WTC11 (cell line): ENCODE data around the gene KIN.

Experiments used
- ATF2 ChIP-seq: sonication (generic); formaldehyde crosslinking; IDR thresholded peaks from 2 replicates; pipeline ENCODE4 v1.8.1; 2022; ENCODE audit warnings: low read depth, missing genetic modification reagents, borderline replicate concordance
- ATF6 ChIP-seq: sonication (generic); formaldehyde crosslinking; IDR thresholded peaks from 2 replicates; pipeline ENCODE4 v1.8.1; 2023; ENCODE audit warnings: mild to moderate bottlenecking, missing genetic modification reagents
- CREB1 ChIP-seq: sonication (generic); formaldehyde crosslinking; IDR thresholded peaks from 2 replicates; pipeline ENCODE4 v1.8.0; 2023; ENCODE audit warnings: mild to moderate bottlenecking, missing genetic modification reagents
- CTCF ChIP-seq: fragments of 200-600 bp; IDR thresholded peaks from 2 replicates; pipeline ENCODE4 v1.8.0; 2022; ENCODE audit warnings: antibody characterized with exemption
- E2F4 ChIP-seq: sonication (generic); formaldehyde crosslinking; IDR thresholded peaks from 2 replicates; pipeline ENCODE4 v1.8.1; 2022; ENCODE audit warnings: low read depth, mild to moderate bottlenecking, moderate library complexity, missing genetic modification reagents, borderline replicate concordance
- ELF4 ChIP-seq: sonication (generic); formaldehyde crosslinking; IDR thresholded peaks from 2 replicates; pipeline ENCODE4 v1.8.1; 2022; ENCODE audit warnings: low read depth, mild to moderate bottlenecking, moderate library complexity, missing genetic modification reagents
- ESRRA ChIP-seq: sonication (generic); formaldehyde crosslinking; IDR thresholded peaks from 2 replicates; pipeline ENCODE4 v1.8.1; 2022; ENCODE audit warnings: mild to moderate bottlenecking, missing genetic modification reagents, borderline replicate concordance
- ETV6 ChIP-seq: sonication (generic); formaldehyde crosslinking; IDR thresholded peaks from 2 replicates; pipeline ENCODE4 v1.8.1; 2022; ENCODE audit warnings: mild to moderate bottlenecking, missing genetic modification reagents
- NFE2L1 ChIP-seq: sonication (generic); formaldehyde crosslinking; IDR thresholded peaks from 2 replicates; pipeline ENCODE4 v1.8.1; 2023; ENCODE audit warnings: missing genetic modification reagents
- NR2C2 ChIP-seq: sonication (generic); formaldehyde crosslinking; IDR thresholded peaks from 2 replicates; pipeline ENCODE4 v1.8.0; 2022; ENCODE audit warnings: mild to moderate bottlenecking, missing genetic modification reagents
- ZSCAN18 ChIP-seq: fragments of 250-450 bp; sonication (Bioruptor Pico); IDR thresholded peaks from 2 replicates; pipeline ENCODE4 v2.1.2; 2022; ENCODE audit warnings: mild to moderate bottlenecking, moderate library complexity

GRCh38 chr10:7707858-7708622, 79.8 kb downstream of the KIN start:
- TF ChIP-seq ESRRA (CRISPR knock-in tag) (no peak), NR2C2 (CRISPR knock-in tag) (no peak), ATF6 (CRISPR knock-in tag) (no peak), CTCF (no peak), E2F4 (CRISPR knock-in tag) (no peak), ZSCAN18 (CRISPR knock-in tag) (no peak), NFE2L1 (CRISPR knock-in tag) (no peak), ATF2 (CRISPR knock-in tag) (no peak), CREB1 (CRISPR knock-in tag) (no peak), ELF4 (no peak), ETV6 (CRISPR knock-in tag) (no peak)
